ENCODE results near the gene SCARB1.
"Not testable (repeated sequence)": the region's sequence is repeated elsewhere in the genome, so short reads cannot be mapped to it uniquely, and the experiment has no call there.

SCARB1 gene

DNA sequence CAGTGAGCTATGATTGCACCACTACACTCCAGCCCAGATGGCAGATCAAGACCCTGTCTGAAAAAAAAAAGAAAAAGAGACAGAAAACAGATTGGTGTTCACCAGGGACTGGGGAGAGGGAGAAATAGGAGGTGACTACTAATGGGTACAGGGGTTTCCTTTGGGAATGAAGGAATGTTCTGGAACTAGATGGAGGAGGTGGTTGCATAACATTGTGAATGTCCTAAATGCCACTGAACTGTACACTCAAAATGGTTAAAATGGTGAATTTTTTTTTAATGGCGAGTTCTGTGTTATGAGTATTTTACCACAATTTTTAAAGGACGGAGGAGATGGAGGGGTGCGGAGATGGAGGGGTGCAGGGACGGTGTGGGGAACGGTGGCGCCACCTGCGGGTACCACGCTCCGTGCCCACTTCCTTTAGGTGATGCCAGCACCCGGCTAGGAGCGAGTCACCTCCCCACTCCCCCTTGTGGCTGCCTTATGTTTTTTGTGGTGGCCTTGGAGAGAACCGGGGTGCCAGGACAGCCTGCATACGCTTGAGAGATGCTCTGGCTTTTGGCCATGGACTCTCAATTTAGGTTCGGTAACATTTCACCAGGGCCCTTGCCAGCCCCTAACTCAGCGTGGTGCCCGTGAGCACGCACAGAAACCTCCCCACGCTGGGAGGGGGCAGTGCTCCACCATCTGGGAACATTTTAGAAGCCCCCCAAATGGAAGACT is 34.7 kb upstream of the SCARB1 start:
- Histone ChIP-seq H3K4me3 (ENCODE audit: low read length) (no peak overlapping the region), H3K4me1 (ENCODE audit: insufficient read depth, low read length) (no peaks in the 10 kb centered on the region), H2AFZ (ENCODE audit: low read depth, low read length) (no peak overlapping the region), H3K27me3 (ENCODE audit: insufficient read depth, low read length) (no peaks in the 10 kb centered on the region), H3K36me3 (ENCODE audit: insufficient read depth, low read length) (no peaks in the 10 kb centered on the region), H3K9me3 (ENCODE audit: low read length) (no peaks in the 10 kb centered on the region)

DNA sequence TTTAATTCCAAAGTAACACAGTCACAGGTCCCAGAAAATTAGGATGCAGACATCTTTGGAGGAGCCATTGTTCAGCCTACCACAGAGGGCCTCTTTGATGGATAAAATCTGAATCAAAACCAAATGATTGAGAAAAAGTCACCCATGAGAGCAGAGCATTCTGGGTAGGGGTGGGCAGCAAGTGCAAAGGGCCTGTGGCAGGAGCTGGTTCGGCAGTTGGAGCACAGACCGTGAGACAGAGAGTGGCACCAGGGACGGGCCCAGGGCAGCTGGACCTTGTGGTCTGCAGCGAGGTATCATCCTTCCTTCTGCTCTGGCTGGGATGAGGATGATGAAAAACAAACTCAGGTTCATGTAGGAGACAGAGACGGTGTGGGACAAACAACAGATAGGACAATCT is 32.8 kb upstream of the SCARB1 start:
- Histone ChIP-seq H3K4me1 (ENCODE audit: insufficient read depth, low read length) (no peaks in the 10 kb centered on the region), H3K4me3 (ENCODE audit: low read length) (no peak overlapping the region), H3K36me3 (ENCODE audit: insufficient read depth, low read length) (no peaks in the 10 kb centered on the region), H3K9me3 (ENCODE audit: low read length) (no peaks in the 10 kb centered on the region), H3K27me3 (ENCODE audit: insufficient read depth, low read length) (no peaks in the 10 kb centered on the region), H2AFZ (ENCODE audit: low read depth, low read length) (no peak overlapping the region)

DNA sequence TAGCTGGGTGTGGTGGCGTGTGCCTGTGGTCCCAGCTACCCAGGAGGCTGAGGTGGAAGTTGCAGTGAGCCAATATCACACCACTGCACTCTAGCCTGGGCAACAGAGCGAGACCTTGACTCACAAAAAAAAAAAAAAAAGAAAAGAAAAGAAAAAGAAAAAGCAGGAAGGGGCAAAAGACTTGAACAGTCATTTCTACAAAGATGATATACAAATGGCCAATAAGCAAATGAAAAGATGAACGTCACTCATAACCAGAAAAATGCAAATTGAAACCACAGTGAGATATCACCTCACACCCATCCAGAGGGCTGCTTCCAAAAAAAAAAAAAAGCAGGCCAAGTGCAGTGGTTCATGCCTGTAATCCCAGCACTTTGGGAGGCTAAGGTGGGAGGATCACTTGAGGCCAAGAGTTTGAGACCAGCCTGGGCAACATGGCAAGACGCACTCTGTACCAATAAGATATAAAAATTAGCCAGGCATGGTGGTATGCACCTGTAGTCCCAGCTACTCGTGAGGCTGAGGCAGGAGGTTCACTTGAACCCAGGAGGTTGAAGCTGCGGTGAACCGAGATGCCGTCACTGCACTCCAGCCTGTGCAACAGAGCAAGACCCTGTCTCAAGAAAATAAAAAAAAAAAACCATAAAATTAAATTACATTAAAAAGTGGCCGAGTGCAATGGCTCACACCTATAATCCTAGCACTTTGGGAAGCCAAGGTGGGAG is 30.3 kb upstream of the SCARB1 start:
- Histone ChIP-seq H3K4me3 (ENCODE audit: low read length) (no peak overlapping the region), H2AFZ (ENCODE audit: low read depth, low read length) (no peak overlapping the region), H3K9me3 (ENCODE audit: low read length) (peaks cover 3% of the 10 kb centered on the region), H3K36me3 (ENCODE audit: insufficient read depth, low read length) (no peaks in the 10 kb centered on the region), H3K4me1 (ENCODE audit: insufficient read depth, low read length) (no peaks in the 10 kb centered on the region), H3K27me3 (ENCODE audit: insufficient read depth, low read length) (no peaks in the 10 kb centered on the region)

DNA sequence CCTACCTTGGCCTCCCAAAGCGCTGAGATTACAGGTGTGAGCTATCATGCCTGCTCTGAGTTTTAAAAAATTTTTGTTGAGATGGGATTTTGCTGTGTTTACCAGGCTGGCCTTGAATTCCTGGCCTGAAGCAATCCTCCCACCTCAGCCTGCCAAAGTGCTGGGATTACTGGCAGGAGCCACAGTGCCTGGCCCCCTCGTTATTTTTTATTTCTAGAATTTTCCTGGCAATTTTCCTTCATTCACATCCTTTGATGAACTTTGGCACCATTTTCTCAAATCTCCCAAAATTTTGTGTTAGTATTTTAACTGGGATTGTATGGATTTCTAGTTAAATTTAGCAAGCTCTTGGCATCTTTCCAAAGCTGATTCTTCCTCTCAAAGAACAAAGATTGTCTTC is 24.6 kb upstream of the SCARB1 start:
- Histone ChIP-seq H3K9me3 (ENCODE audit: low read length) (peaks cover 3% of the 10 kb centered on the region), H2AFZ (ENCODE audit: low read depth, low read length) (no peak overlapping the region), H3K27me3 (ENCODE audit: insufficient read depth, low read length) (no peaks in the 10 kb centered on the region), H3K36me3 (ENCODE audit: insufficient read depth, low read length) (no peaks in the 10 kb centered on the region), H3K4me3 (ENCODE audit: low read length) (no peak overlapping the region), H3K4me1 (ENCODE audit: insufficient read depth, low read length) (no peaks in the 10 kb centered on the region)

DNA sequence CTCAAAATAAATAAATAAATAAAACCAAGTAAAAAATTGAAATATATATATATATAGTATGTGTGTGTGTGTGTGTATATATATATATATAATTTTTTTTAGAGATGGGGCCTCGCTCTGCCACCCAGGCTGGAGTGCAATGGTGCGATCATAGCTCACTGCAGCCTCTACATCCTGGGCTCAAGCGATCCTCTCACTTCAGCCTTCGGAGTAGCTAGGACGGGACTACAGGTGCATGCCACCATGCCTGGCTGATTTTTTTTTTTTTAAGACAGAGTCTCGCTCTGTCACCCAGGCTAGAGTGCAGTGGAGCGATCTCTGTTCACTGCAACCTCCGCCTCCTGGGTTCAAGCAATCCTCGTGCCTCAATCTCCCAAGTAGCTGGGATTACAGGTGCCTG is 24.1 kb upstream of the SCARB1 start:
- not testable (repeated sequence) for H2AFZ ChIP-seq (ENCODE audit: low read depth, low read length); H3K27me3 ChIP-seq (ENCODE audit: insufficient read depth, low read length); H3K9me3 ChIP-seq (ENCODE audit: low read length)

DNA sequence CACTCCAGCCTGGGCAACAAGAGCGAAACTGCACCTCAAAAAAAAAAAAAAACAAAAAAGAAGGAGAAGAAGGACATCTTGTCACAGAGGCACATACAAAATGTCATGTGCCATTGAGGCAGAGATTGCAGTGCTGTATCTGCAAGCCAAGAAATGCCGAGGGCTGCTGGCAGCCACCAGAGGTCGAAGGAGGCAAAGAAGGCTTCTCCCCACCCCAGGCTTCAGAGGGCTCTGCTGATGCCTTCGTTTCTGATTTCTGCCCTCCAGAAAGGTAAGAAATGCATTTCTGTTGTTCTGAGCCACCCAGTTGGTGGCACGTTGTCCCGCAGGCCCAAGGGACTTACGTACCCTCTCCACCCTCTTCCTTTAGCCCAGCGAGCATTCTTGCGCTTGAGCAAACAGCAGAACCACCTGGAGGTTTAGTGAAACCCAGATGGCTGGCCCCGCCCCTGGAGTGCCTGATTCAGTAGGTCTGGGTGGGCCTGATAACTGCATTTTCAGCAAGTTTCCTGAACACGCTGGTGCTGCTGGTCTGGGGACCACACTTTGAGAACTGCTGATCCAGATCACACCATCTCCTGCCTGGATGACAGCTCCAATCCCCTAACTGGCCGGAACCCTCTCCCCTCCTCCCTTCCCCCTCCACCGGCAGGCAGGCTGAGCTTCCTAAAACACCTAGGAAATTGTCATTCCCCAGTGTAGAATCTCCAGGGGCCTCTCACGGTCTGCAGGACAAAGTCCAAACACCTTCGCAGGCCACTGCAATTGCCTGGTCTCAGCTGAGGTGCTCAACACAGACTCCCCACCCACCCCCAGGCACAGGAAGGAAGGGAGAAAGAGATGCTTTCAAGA is 21.1 kb upstream of the SCARB1 start:
- Histone ChIP-seq H3K27me3 (ENCODE audit: insufficient read depth, low read length) (no peaks in the 10 kb centered on the region), H3K4me1 (ENCODE audit: insufficient read depth, low read length) (no peaks in the 10 kb centered on the region)

More for the DNA sequence above, 24.1 kb upstream of the SCARB1 start:
- H3K4me1 ChIP-seq (ENCODE audit: insufficient read depth, low read length); H3K4me3 ChIP-seq (ENCODE audit: low read length); H3K36me3 ChIP-seq (ENCODE audit: insufficient read depth, low read length): not testable (repeated sequence)

DNA sequence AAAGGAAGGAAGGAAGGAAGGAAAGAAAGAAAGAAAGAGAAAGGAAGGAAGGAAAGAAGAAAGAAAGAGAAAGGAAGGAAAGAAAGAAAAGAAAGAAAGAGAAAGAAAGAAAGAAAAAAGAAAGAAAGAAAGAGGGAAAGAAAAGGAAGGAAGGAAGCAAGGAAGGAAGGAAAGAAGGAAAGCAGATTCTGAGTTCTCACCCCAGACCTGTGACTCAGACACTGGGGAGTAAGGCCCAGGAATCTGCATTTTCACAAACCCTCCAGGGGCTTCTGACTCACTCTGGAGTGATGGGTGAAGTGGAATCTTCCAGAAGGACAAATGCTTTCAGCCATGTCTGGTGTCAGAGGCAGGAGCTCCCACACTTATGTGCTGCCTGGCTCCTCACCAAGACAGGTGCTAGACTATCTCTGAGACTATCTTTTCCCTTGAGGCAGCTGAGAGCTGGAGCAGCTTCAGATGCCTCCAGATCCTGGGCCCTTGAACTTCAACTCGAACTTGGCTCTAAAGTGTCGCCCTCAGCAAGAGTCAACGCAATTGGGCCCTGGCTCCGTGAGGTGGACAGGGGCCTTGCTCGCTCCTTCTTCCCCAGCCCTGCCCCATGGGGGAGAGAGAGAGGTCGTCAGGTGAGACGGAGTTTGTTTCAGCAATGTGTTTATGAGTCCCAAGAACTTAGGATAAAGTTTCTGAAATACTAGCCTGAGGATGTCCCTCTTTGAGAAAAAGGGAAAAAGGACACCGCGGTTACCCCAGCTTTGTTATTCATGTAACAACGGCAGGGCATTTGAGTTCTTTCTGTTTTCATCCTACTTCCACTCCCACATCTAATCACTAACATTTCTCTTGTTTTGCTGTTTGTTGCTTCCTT is 19.8 kb upstream of the SCARB1 start:
- Histone ChIP-seq H2AFZ (ENCODE audit: low read depth, low read length) (no peak overlapping the region), H3K4me3 (ENCODE audit: low read length) (no peak overlapping the region), H3K27me3 (ENCODE audit: insufficient read depth, low read length) (no peaks in the 10 kb centered on the region), H3K4me1 (ENCODE audit: insufficient read depth, low read length) (no peaks in the 10 kb centered on the region), H3K36me3 (ENCODE audit: insufficient read depth, low read length) (no peaks in the 10 kb centered on the region), H3K9me3 (ENCODE audit: low read length) (no peaks in the 10 kb centered on the region)

More for the DNA sequence above, 21.1 kb upstream of the SCARB1 start:
- H3K36me3 ChIP-seq (ENCODE audit: insufficient read depth, low read length), result no peaks in the 10 kb centered on the region
- no peak overlapping the region for H3K4me3 ChIP-seq (ENCODE audit: low read length)
- H3K9me3 ChIP-seq (ENCODE audit: low read length), result no peaks in the 10 kb centered on the region
- H2AFZ ChIP-seq (ENCODE audit: low read depth, low read length), result no peak overlapping the region

DNA sequence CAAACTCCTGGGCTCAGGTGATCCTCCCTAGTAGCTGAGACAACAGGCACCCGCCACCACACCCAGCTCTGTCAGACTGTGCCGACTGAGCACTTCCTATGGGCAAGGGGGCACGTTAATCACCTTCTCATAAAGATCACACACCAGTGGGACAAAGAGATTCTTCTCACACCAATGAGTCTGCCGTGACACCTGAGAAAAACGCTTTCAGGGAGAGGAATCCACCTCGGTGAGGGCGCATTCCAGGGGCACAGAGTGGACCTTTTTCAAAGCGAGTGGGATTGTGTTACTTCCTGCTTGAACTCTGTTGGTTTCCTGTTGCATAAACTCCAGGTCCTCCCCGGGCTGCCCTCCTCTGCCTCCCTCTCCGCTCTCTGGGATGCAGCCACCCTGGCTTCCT is 17.5 kb upstream of the SCARB1 start:
- H3K4me1 ChIP-seq (ENCODE audit: insufficient read depth, low read length), result no peaks in the 10 kb centered on the region
- no peaks in the 10 kb centered on the region for H3K36me3 ChIP-seq (ENCODE audit: insufficient read depth, low read length)
- H3K4me3 ChIP-seq (ENCODE audit: low read length), result no peak overlapping the region
- H3K9me3 ChIP-seq (ENCODE audit: low read length), result no peaks in the 10 kb centered on the region
- no peaks in the 10 kb centered on the region for H3K27me3 ChIP-seq (ENCODE audit: insufficient read depth, low read length)
- H2AFZ ChIP-seq (ENCODE audit: low read depth, low read length), result no peak overlapping the region

DNA sequence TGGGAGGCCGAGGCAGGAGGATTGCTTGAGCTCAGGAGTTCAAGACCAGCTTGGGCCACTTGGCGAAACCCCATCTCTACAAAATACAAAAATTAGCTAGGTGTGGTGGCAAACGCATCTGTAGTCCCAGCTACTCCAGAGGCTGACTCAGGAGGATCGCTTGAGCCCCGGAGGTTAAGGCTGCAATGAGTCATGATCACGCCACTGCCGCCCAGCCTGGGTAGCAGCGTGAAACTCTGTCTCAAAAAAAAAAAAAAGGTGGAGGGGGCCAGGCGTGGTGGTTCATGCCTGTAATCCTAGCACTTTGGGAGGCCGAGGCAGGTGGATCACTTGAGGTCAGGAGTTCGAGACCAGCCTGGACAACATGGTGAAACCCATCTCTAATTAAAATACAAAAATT is 16.7 kb upstream of the SCARB1 start:
- H3K27me3 ChIP-seq (ENCODE audit: insufficient read depth, low read length); H3K4me3 ChIP-seq (ENCODE audit: low read length); H3K9me3 ChIP-seq (ENCODE audit: low read length); H3K36me3 ChIP-seq (ENCODE audit: insufficient read depth, low read length); H2AFZ ChIP-seq (ENCODE audit: low read depth, low read length); H3K4me1 ChIP-seq (ENCODE audit: insufficient read depth, low read length): not testable (repeated sequence)

DNA sequence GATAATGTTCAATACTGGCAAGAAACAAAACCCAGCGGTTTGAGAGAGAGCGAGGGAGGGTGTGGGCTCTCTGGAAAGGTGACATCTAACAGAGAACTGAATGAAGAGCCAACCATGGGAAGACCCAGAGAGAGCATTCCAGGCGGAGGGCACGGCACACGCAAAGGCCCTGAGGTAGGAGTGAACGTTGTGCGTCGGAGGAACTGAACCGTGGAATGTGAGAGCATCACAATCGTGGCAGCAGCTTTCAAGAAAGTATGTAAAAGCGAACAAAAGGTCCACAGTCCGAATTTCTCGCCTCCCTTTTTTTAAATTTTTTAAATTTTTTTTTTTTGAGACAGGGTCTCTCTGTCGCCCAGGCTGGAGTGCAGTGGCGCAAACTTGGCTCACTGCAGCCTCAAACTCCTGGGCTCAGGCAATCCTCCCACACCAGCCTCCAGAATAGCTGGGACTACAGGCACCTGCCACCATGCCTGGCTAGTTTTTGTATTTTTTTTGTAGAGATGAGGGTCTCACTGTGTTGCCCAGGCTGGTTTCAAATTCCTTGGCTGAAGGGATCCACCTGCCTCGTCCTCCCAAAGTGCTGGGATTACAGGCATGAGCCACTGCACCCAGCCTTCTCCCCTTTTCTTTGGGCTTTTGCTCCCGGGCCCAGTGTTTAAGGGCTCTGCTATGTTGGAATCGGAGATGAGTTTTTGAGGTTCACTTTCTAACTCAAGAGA is 15.3 kb upstream of the SCARB1 start:
- Histone ChIP-seq H3K4me3 (ENCODE audit: low read length) (no peak overlapping the region), H3K36me3 (ENCODE audit: insufficient read depth, low read length) (no peaks in the 10 kb centered on the region), H2AFZ (ENCODE audit: low read depth, low read length) (no peak overlapping the region), H3K4me1 (ENCODE audit: insufficient read depth, low read length) (peaks cover 5% of the 10 kb centered on the region), H3K27me3 (ENCODE audit: insufficient read depth, low read length) (no peaks in the 10 kb centered on the region), H3K9me3 (ENCODE audit: low read length) (no peaks in the 10 kb centered on the region)

DNA sequence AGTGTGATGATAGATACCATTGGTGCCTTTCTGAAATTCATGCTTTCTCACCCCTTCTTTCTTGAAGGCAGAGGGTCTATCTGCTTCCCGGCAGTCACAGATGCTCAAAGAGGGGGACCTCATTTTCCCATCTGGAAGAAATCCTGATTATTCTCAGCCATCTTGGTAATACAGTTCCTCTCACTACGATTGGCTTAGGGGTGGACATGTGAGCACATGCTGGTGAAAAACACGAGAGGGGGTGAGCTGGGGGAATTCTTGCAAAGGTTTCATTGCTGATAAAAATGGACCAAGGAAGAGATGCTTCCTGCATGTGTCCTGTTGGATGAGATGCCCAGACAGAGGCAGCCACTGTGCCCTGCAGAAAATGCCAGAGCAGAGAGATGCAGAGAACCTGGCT is 13.8 kb upstream of the SCARB1 start:
- Histone ChIP-seq H3K4me3 (ENCODE audit: low read length) (no peak overlapping the region), H2AFZ (ENCODE audit: low read depth, low read length) (no peak overlapping the region), H3K36me3 (ENCODE audit: insufficient read depth, low read length) (no peaks in the 10 kb centered on the region), H3K4me1 (ENCODE audit: insufficient read depth, low read length) (peaks cover 5% of the 10 kb centered on the region), H3K9me3 (ENCODE audit: low read length) (no peaks in the 10 kb centered on the region), H3K27me3 (ENCODE audit: insufficient read depth, low read length) (no peaks in the 10 kb centered on the region)

DNA sequence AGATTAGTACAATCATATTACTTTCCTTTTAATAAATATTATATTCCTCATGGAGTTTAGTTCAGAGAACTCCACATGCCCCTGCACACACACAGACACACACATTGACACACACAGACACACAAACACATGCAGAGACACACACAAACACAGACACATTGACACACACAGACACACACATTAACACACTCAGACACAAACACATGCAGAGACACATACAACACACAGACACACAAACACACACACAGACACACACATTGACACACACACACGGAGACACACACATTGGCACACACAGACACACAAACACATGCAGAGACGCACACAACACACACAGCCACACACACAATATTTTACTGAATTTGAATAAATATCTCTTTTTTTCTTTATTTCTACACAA is 12.5 kb upstream of the SCARB1 start:
- H3K27me3 ChIP-seq (ENCODE audit: insufficient read depth, low read length), result no peaks in the 10 kb centered on the region
- peak overlapping the region; percentile 13 for H2AFZ ChIP-seq (ENCODE audit: low read depth, low read length)
- H3K4me1 ChIP-seq (ENCODE audit: insufficient read depth, low read length), result peaks cover 5% of the 10 kb centered on the region
- no peaks in the 10 kb centered on the region for H3K9me3 ChIP-seq (ENCODE audit: low read length)
- no peak overlapping the region for H3K4me3 ChIP-seq (ENCODE audit: low read length)
- H3K36me3 ChIP-seq (ENCODE audit: insufficient read depth, low read length), result no peaks in the 10 kb centered on the region

Data from neuron (in vitro differentiated cells).